Stimulated activated CD8-positive, alpha-beta memory T cell treated with anti-CD3 and anti-CD28 coated beads, Interleukin-12 subunit alpha, Interleukin-12 subunit beta, amount 100 ng/mL, for 1 hour (primary cell): ENCODE data around the gene CCNDBP1.
A peak's percentile ranks its signal among the peaks of the same experiment; 100 is the strongest.
"Not testable (repeated sequence)": the region's sequence is repeated elsewhere in the genome, so short reads cannot be mapped to it uniquely, and the experiment has no call there.

Experiments
- DNase-seq: peaks from one replicate; pipeline ENCODE4 v3.0.0-alpha.2; 2020; ENCODE audit warnings: low read depth

Gene CCNDBP1, protein sequence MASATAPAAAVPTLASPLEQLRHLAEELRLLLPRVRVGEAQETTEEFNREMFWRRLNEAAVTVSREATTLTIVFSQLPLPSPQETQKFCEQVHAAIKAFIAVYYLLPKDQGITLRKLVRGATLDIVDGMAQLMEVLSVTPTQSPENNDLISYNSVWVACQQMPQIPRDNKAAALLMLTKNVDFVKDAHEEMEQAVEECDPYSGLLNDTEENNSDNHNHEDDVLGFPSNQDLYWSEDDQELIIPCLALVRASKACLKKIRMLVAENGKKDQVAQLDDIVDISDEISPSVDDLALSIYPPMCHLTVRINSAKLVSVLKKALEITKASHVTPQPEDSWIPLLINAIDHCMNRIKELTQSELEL

DNA sequence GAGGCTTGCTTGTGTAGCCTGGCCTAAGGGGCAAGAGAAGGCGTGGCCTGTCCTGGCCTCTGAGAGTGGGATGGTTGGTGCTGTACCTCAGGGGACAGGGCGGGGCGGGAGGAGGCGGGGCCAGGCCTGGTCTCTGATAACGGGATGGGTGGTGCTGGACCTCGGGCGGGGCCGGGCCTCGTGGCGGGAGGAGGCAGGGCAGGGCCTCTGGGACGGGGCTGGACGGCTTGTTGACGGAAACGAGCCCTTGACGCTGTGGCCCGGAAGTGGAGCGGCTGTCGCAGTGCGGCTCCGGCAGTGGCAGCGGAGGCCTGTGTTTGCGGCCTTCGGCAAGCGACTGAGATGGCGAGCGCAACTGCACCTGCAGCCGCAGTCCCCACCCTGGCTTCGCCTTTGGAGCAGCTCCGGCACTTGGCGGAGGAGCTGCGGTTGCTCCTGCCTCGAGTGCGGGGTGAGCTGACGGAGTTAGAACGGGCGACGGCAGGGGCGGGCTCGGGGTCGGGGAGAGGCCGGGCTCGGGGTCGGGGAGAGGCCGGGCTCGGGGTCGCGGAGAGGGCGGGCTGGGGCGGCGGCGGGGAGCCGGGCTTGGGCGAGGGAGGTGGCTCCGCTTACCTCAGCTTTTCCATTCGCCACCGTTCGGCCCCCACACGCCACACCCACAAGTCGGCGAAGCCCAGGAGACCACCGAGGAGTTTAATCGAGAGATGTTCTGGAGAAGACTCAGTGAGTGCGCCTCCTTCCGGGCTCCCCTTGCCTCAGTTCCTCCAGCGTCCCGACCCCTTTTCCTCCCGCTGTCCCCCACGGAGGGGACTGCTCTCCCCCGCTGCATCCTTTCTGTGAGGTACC, at the start of gene CCNDBP1:
TSS of gene CCNDBP1 (plus strand) at position 247 of the 846 bp plus-strand sequence. CDS start at position 343, 96 bp downstream.
- peak; percentile 76 for DNase-seq

GRCh38 chr15:43143203-43143941, 41.8 kb upstream of the CCNDBP1 start:
- DNase-seq, result no peak

DNA sequence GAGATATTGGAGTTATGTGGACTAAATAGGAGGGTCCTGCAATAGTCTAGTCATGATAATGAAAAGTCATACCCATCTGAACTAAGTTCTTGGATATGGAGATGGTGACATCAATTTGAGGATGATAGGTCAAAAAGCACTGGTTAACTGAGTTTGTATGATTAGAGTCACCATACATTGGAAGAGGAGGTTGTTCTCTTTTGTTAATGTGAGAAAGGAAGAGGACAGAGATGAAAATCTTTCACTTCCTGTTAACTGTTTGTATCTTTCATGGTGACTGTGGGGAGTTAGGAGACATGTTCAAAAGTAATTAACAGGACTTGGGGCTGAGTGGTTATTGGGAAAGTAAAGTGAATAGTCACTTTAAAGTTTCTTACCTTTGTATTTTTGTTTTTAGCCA, 40.7 kb upstream of the CCNDBP1 start:
- DNase-seq, result no peak

- no peak for DNase-seq
Measured at GRCh38 chr15:43146184-43146583, 39.0 kb upstream of the CCNDBP1 start.

- no peak for DNase-seq
Measured at GRCh38 chr15:43150191-43150929, 34.8 kb upstream of the CCNDBP1 start.

DNA sequence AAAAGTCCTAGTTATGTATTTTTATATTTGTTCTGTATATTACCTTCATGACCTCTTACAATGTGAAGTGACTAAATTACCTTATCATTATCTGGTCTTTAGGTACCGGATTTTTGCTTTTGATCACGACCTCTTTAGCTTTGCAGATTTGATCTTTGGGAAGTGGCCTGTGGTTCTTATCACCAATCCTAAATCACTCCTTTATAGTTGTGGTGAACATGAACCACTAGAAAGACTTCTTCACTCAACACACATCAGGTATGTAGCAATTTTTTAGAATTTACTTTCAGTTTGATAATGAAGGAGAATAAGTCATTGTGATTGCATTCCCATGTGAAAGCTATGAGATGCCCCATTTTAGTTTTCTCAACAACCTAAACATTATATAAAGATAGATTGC, 33.5 kb upstream of the CCNDBP1 start:
- DNase-seq, result no peak

GRCh38 chr15:43153269-43153668, 31.9 kb upstream of the CCNDBP1 start:
- no peak for DNase-seq

GRCh38 chr15:43165801-43166325, 19.3 kb upstream of the CCNDBP1 start:
- no peak for DNase-seq

DNA sequence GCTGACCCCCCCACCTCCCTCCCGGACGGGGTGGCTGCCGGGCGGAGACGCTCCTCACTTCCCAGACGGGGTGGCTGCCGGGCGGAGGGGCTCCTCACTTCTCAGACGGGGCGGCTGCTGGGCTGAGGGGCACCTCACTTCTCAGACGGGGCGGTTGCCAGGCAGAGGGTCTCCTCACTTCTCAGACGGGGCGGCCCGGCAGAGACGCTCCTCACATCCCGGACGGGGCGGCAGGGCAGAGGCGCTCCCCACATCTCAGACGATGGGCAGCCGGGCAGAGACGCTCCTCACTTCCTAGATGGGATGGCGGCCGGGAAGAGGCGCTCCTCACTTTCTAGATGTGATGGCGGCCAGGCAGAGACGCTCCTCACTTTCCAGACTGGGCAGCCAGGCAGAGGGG, 17.9 kb upstream of the CCNDBP1 start:
- not testable (repeated sequence) for DNase-seq

DNA sequence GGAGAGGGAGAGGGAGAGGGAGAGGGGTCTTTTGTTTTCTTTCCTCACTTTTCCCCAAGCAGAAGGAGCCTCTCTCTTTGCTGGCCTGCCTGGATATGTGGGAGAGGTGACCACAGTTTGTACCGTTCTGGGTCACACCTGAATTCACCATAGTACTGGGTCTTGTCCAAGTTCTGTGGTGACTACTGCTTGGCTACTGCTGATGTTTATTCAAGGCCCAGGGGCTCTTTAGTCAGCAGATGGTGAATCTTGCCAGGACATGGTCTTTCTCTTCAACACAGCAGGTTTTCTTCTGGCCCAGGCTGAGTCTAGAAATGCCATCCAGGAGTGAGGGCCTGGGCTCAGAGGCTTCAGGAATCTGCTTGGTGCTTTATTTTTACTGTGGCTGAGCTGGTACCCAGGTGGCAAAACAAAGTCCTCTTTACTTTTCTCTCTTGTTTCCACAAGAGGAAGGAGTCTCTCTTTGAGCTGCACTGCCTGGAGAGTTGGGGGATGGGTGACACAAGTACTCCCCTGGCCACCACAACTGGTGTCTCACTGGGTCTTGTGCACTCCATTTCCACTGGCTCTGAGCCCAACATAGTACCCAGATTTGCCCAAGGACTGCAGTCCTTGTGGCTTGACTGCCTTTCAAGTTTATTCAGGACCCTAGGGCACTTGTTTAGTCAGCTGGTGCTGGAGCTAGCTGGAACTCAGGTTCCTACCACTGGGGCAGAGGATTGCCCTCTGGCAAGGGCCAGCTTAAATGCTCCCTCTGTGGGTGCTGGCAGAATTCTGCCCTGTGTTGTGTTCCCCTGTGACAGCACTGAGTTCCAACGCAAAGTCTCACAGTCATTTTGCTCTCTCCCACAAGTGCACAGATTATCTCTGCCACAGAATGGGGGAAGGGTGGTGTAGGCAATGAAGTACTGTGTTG, 16.8 kb upstream of the CCNDBP1 start:
- no peak for DNase-seq

GRCh38 chr15:43169888-43170287, 15.3 kb upstream of the CCNDBP1 start:
- DNase-seq, result no peak

DNA sequence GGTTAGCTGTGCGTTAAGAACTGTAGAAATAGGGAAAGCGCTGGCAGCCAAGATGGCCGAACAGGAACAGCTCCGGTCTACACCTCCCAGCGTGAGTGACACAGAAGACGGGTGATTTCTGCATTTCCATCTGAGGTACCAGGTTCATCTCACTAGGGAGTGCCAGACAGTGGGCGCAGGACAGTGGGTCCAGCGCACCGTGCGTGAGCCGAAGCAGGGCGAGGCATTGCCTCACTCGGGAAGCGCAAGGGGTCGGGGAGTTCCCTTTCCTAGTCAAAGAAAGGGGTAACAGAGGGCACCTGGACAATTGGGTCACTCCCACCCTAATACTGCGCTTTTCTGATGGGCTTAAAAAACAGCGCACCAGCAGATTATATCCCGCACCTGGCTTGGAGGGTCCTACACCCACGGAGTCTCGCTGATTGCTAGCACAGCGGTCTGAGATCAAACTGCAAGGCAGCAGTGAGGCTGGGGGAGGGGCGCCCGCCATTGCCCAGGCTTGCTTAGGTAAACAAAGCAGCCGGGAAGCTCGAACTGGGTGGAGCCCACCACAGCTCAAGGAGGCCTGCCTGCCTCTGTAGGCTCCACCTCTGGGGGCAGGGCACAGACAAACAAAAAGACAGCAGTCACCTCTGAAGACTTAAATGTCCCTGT, 9.4 kb upstream of the CCNDBP1 start:
- DNase-seq, result not testable (repeated sequence)

DNA sequence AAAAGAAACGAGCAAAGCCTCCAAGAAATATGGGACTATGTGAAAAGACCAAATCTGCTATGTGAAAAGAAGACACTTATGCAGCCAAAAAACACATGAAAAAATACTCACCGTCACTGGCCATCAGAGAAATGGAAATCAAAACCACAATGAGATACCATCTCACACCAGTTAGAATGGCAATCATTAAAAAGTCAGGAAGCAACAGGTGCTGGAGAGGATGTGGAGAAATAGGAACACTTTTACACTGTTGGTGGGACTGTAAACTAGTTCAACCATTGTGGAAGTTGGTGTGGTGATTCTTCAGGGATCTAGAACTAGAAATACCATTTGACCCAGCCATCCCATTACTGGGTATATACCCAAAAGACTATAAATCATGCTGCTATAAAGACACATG, 8.1 kb upstream of the CCNDBP1 start:
- DNase-seq, result not testable (repeated sequence)

DNA sequence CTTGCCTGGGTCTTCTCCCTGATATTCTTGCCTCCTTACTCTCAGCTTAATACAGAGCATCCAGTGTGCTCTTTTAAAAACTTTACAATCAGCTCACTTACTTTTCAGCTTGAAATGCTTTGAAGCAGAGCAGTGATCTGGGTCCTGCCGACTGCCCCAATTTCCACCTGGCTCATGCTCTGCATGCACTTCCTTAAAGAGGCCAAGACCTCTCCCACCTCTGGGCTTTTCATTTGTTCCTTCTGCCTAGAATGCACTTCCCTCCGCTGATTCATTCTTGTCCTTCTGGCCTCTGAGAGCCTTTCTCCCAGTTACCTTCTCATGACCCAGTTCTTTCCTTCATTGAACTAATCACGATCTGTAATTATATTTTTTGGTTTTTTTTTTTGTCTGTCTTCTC, 1.9 kb upstream of the CCNDBP1 start:
- DNase-seq, result no peak

DNA sequence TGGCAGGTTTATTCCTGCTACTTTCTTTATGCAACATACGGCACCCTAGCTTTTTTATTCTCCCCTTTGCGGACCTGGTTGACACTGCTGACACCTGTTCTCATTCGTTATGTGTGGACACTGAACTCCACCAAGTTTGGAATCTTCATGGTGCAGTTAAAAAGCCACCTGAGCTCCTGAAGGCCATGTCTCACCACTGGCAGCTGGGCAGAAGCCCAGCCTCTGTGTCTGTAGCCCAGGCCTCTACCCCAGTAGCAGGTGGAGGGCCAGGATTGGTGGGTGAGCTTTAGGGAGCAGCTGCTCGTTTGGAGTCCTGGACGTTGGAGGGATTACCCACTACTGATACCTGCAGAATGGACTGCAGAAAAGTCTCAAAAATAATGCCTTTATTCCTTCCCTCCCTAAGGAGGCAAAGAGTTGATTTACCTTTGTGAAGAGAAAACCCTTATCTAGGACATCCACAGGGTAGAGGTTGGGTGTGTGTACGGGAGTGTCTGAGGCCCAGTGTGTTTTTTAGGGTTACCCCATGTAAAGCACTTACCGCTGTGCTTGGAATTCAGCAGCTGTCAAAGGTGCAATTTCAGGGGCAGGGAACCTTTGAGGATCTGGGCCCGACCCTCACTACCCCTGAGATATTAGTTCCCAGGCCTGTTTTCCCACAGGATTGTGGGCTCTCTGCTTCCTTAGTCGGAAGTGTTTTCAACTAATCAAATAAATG, 637 bp upstream of the CCNDBP1 start:
- no peak for DNase-seq

- DNase-seq, result no peak
Measured at GRCh38 chr15:43186003-43186353, 775 bp downstream of the CCNDBP1 start.

DNA sequence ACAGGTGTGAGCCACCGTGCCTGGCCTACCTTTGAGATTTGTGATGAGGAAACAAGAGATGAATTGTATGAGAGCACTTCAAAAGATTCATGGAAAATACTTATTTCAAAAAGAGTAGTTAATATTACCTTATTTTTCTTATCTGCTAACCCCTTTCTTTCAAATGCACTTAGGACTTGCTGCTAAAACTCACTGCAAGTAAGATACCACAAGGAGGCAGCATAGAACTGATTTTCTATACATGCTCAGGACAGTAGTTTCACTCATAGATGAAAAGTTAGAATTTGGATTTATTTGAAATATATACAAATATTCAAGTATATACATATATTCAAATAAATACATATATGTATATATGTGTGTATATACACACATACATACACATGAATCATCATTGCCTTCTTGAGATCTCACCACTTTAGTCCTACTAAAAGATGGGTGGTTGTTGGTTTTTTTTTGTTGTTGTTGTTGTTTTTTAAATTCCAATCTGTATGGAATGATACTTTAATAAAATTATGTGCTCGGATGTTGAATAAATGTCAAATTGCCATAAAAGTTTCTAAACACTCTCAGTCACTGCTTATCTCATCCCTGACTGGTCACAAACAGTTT, 2.4 kb downstream of the CCNDBP1 start:
- no peak for DNase-seq

GRCh38 chr15:43189296-43189695, 4.1 kb downstream of the CCNDBP1 start:
- no peak for DNase-seq

GRCh38 chr15:43190178-43190577, 5.0 kb downstream of the CCNDBP1 start:
- DNase-seq, result no peak
